ENCODE data around the gene ADRA2B. TPM values are rescaled to one million over a fixed set of nuclear protein-coding genes. Genes with fewer than 3 reads are reported as not detected.
"Not testable (repeated sequence)": the region's sequence is repeated elsewhere in the genome, so short reads cannot be mapped to it uniquely, and the experiment has no call there.

ADRA2B gene
- total RNA-seq, 2 donors from 2014 or later = 0.09 to 1.3 TPM

GRCh38 chr2:96145036-96145847 lies 28.9 kb upstream of the ADRA2B start, which contains the start of gene DUSP2:
DUSP2 (minus strand) TSS chr2:96145440; CDS start chr2:96145354, 86 bp downstream.
- H3K4me3 Mint-ChIP-seq = peak within 1 kb of the TSS; percentile 93
- H3K27me3 Mint-ChIP-seq = no peaks in the 10 kb centered on the region
- H3K27ac Mint-ChIP-seq = peak within 1 kb of the TSS; percentile 97
- H3K4me1 Mint-ChIP-seq = peaks cover 19% of the 10 kb centered on the region
- H3K9me3 Mint-ChIP-seq = no peaks in the 10 kb centered on the region
- peak; percentile 54 for ATAC-seq (replicated peaks)
- H3K36me3 Mint-ChIP-seq (ENCODE audit: low read depth) = peaks cover 63% of the 10 kb centered on the region

GRCh38 chr2:96144481-96145035 lies 28.2 kb upstream of the ADRA2B start:
- peaks cover 63% of the 10 kb centered on the region for H3K36me3 Mint-ChIP-seq (ENCODE audit: low read depth)
- H3K27me3 Mint-ChIP-seq = no peaks in the 10 kb centered on the region
- no peaks in the 10 kb centered on the region for H3K9me3 Mint-ChIP-seq
- peak overlapping the region; percentile 94 for H3K27ac Mint-ChIP-seq
- no peak for ATAC-seq (replicated peaks)
- peaks cover 18% of the 10 kb centered on the region for H3K4me1 Mint-ChIP-seq
- H3K4me3 Mint-ChIP-seq = peak overlapping the region; percentile 93

- Mint-ChIP-seq H3K27me3 (no peaks in the 10 kb centered on the region), H3K27ac (peak overlapping the region; percentile 94), H3K36me3 (ENCODE audit: low read depth) (peaks cover 63% of the 10 kb centered on the region), H3K9me3 (no peaks in the 10 kb centered on the region), H3K4me3 (peak overlapping the region; percentile 93), H3K4me1 (peaks cover 18% of the 10 kb centered on the region)
- ATAC-seq (replicated peaks) = no peak
These were observed 27.6 kb upstream of the ADRA2B start for GRCh38 chr2:96143848-96144480.

GRCh38 chr2:96143231-96143847 lies 27.0 kb upstream of the ADRA2B start:
- no peaks in the 10 kb centered on the region for H3K27me3 Mint-ChIP-seq
- peak overlapping the region; percentile 94 for H3K27ac Mint-ChIP-seq
- H3K36me3 Mint-ChIP-seq (ENCODE audit: low read depth) = peaks cover 60% of the 10 kb centered on the region
- H3K4me3 Mint-ChIP-seq = peak overlapping the region; percentile 93
- no peak for ATAC-seq (replicated peaks)
- H3K4me1 Mint-ChIP-seq = peaks cover 16% of the 10 kb centered on the region
- H3K9me3 Mint-ChIP-seq = no peaks in the 10 kb centered on the region

GRCh38 chr2:96142217-96143113 lies 26.1 kb upstream of the ADRA2B start:
- Mint-ChIP-seq H3K36me3 (ENCODE audit: low read depth) (peaks cover 51% of the 10 kb centered on the region), H3K9me3 (no peaks in the 10 kb centered on the region), H3K4me1 (peaks cover 10% of the 10 kb centered on the region), H3K27me3 (no peaks in the 10 kb centered on the region), H3K27ac (peak overlapping the region; percentile 94), H3K4me3 (peak overlapping the region; percentile 93)
- ATAC-seq (replicated peaks) = peak; percentile 7

- not testable (repeated sequence) for H3K27me3 Mint-ChIP-seq; H3K4me1 Mint-ChIP-seq; ATAC-seq (replicated peaks); H3K27ac Mint-ChIP-seq; H3K9me3 Mint-ChIP-seq
- peaks cover 48% of the 10 kb centered on the region for H3K36me3 Mint-ChIP-seq (ENCODE audit: low read depth)
- peak overlapping the region; percentile 93 for H3K4me3 Mint-ChIP-seq
These were observed 25.2 kb upstream of the ADRA2B start for GRCh38 chr2:96141624-96141967.

- H3K4me1 Mint-ChIP-seq = no peaks in the 10 kb centered on the region
- ATAC-seq (replicated peaks) = no peak
These were observed 24.7 kb upstream of the ADRA2B start for GRCh38 chr2:96140941-96141623.

GRCh38 chr2:96139181-96139758 lies 22.9 kb upstream of the ADRA2B start:
- peaks cover 27% of the 10 kb centered on the region for H3K36me3 Mint-ChIP-seq (ENCODE audit: low read depth)
- no peaks in the 10 kb centered on the region for H3K27me3 Mint-ChIP-seq
- no peak overlapping the region for H3K27ac Mint-ChIP-seq
- no peak overlapping the region for H3K4me3 Mint-ChIP-seq
- no peaks in the 10 kb centered on the region for H3K4me1 Mint-ChIP-seq
- ATAC-seq (replicated peaks) = no peak
- no peaks in the 10 kb centered on the region for H3K9me3 Mint-ChIP-seq

More at GRCh38 chr2:96140941-96141623, 24.7 kb upstream of the ADRA2B start:
- Mint-ChIP-seq H3K9me3 (no peaks in the 10 kb centered on the region), H3K27ac (no peak overlapping the region), H3K27me3 (no peaks in the 10 kb centered on the region), H3K4me3 (peak overlapping the region; percentile 93), H3K36me3 (ENCODE audit: low read depth) (peaks cover 43% of the 10 kb centered on the region)

- H3K36me3 Mint-ChIP-seq (ENCODE audit: low read depth) = peaks cover 19% of the 10 kb centered on the region
- H3K4me3 Mint-ChIP-seq = no peak within 1 kb of the TSS
- no peaks in the 10 kb centered on the region for H3K9me3 Mint-ChIP-seq
- peak; percentile 44 for ATAC-seq (replicated peaks)
- peak within 1 kb of the TSS; percentile 59 for H3K27ac Mint-ChIP-seq
- no peaks in the 10 kb centered on the region for H3K27me3 Mint-ChIP-seq
- H3K4me1 Mint-ChIP-seq = no peaks in the 10 kb centered on the region
These were observed 22.1 kb upstream of the ADRA2B start, which contains the start of gene ASTL for GRCh38 chr2:96138179-96139145. ASTL (minus strand) TSS chr2:96138502; CDS start chr2:96138436, 66 bp downstream.

- no peak for ATAC-seq (replicated peaks)
- H3K4me1 Mint-ChIP-seq = no peaks in the 10 kb centered on the region
- peaks cover 10% of the 10 kb centered on the region for H3K36me3 Mint-ChIP-seq (ENCODE audit: low read depth)
- no peak overlapping the region for H3K4me3 Mint-ChIP-seq
- H3K9me3 Mint-ChIP-seq = no peaks in the 10 kb centered on the region
- H3K27me3 Mint-ChIP-seq = no peaks in the 10 kb centered on the region
- peak overlapping the region; percentile 59 for H3K27ac Mint-ChIP-seq
These were observed 21.2 kb upstream of the ADRA2B start for GRCh38 chr2:96137321-96138178.

GRCh38 chr2:96136129-96136720 lies 19.9 kb upstream of the ADRA2B start:
- Mint-ChIP-seq H3K27me3 (no peaks in the 10 kb centered on the region), H3K4me3 (no peak overlapping the region), H3K27ac (no peak overlapping the region), H3K36me3 (ENCODE audit: low read depth) (peaks cover 9% of the 10 kb centered on the region), H3K9me3 (no peaks in the 10 kb centered on the region), H3K4me1 (peaks cover 9% of the 10 kb centered on the region)
- no peak for ATAC-seq (replicated peaks)
